Loucy (cell line): ENCODE measurements around the gene SCN9A.
A peak's percentile ranks its signal among the peaks of the same experiment; 100 is the strongest.

Source experiments
- H2AFZ ChIP-seq: fragments of 200-600 bp; sonication (generic); 2 replicates; pipeline ENCODE4 v1.6.0; 2016; ENCODE audit warnings: antibody characterized with exemption, mild to moderate bottlenecking, low read length, moderate library complexity
- H3F3A ChIP-seq: fragments of 200-600 bp; 2 replicates; pipeline ENCODE4 v1.6.0; 2016; ENCODE audit warnings: antibody characterized with exemption, low read depth, mild to moderate bottlenecking
- H3K27me3 ChIP-seq: fragments of 200-600 bp; sonication (generic); 2 replicates; pipeline ENCODE4 v1.6.1; 2014; ENCODE audit warnings: low read length, mild to moderate bottlenecking; ENCODE audit not compliant: insufficient read depth, poor library complexity, severe bottlenecking
- H3K36me3 ChIP-seq: fragments of 200-600 bp; sonication (generic); 2 replicates; pipeline ENCODE4 v1.6.1; 2016; ENCODE audit warnings: low read length; ENCODE audit not compliant: insufficient read depth
- H3K4me1 ChIP-seq: fragments of 200-600 bp; sonication (generic); 2 replicates; pipeline ENCODE4 v1.5.1; 2014; ENCODE audit warnings: low read length, mild to moderate bottlenecking; ENCODE audit not compliant: insufficient read depth, poor library complexity, severe bottlenecking
- H3K4me2 ChIP-seq: fragments of 200-600 bp; sonication (generic); 2 replicates; pipeline ENCODE4 v1.6.0; 2014; ENCODE audit warnings: antibody characterized with exemption, low read length, low read depth, mild to moderate bottlenecking; ENCODE audit not compliant: poor library complexity, severe bottlenecking
- H3K4me3 ChIP-seq: fragments of 200-600 bp; sonication (generic); 2 replicates; pipeline ENCODE4 v1.5.1; 2014; ENCODE audit warnings: low read length, mild to moderate bottlenecking, mixed read lengths; ENCODE audit not compliant: poor library complexity, severe bottlenecking
- H3K79me2 ChIP-seq: fragments of 200-600 bp; sonication (generic); 2 replicates; pipeline ENCODE4 v1.6.1; 2014; ENCODE audit warnings: low read length; ENCODE audit not compliant: insufficient read depth
- H3K9ac ChIP-seq: fragments of 200-600 bp; sonication (generic); 2 replicates; pipeline ENCODE4 v1.6.0; 2014; ENCODE audit warnings: mild to moderate bottlenecking, low read depth, low read length, moderate library complexity; ENCODE audit not compliant: poor library complexity, severe bottlenecking
- H3K9me2 ChIP-seq: fragments of 200-600 bp; sonication (generic); replicated peaks from 2 replicates; pipeline ENCODE4 v1.6.1; 2016; ENCODE audit warnings: low read depth, low read length, mixed read lengths
- H3K9me3 ChIP-seq: fragments of 200-600 bp; sonication (generic); 2 replicates; pipeline ENCODE4 v1.6.1; 2014; ENCODE audit warnings: mild to moderate bottlenecking, antibody characterized with exemption, low read length, low read depth; ENCODE audit not compliant: insufficient read depth
- H4K20me1 ChIP-seq: fragments of 200-600 bp; sonication (generic); 2 replicates; pipeline ENCODE4 v1.6.0; 2014; ENCODE audit warnings: antibody characterized with exemption, low read length, mild to moderate bottlenecking; ENCODE audit not compliant: insufficient read depth, poor library complexity, severe bottlenecking
- EZH2phosphoT487 ChIP-seq: fragments of 200-600 bp; IDR thresholded peaks from 2 replicates; pipeline ENCODE4 v1.6.1; 2018; ENCODE audit warnings: antibody characterized with exemption, mild to moderate bottlenecking, moderate library complexity, borderline replicate concordance
- TF ChIP-seq, protein P1 (sequence below): fragments of 200-600 bp; sonication (generic); conservative IDR thresholded peaks from 2 replicates; pipeline ENCODE4 v1.5.1; 2014; ENCODE audit warnings: mild to moderate bottlenecking, antibody characterized with exemption, low read length

The SCN9A gene

DNA sequence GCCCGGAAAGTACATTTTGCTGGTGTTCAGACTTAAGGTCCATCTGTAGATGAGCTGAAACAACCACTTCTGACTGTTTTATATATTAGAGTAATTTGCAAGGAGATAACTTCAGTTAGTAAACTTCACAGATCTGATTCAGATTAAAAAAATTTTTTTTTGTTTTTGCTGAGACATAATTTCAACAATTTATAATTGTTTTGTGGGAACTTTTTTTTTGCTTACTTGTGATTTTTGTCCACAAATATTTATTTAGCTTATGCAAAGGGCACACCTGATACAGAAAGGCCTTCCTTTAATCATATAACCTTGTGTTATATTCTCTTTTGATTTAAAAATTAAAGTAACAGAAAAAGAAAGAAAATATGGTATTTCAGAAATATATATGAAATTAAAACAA lies 9.6 kb upstream of the SCN9A start:
- H3K27me3 ChIP-seq, result no peaks in the 10 kb centered on the region
- H3K36me3 ChIP-seq, result no peaks in the 10 kb centered on the region
- H4K20me1 ChIP-seq, result no peaks in the 10 kb centered on the region
- H3K9me3 ChIP-seq, result no peaks in the 10 kb centered on the region
- H3K4me3 ChIP-seq, result no peak overlapping the region
- H3K9ac ChIP-seq, result no peak overlapping the region
- H3K4me2 ChIP-seq, result no peak overlapping the region
- TF ChIP-seq, protein P1, sequence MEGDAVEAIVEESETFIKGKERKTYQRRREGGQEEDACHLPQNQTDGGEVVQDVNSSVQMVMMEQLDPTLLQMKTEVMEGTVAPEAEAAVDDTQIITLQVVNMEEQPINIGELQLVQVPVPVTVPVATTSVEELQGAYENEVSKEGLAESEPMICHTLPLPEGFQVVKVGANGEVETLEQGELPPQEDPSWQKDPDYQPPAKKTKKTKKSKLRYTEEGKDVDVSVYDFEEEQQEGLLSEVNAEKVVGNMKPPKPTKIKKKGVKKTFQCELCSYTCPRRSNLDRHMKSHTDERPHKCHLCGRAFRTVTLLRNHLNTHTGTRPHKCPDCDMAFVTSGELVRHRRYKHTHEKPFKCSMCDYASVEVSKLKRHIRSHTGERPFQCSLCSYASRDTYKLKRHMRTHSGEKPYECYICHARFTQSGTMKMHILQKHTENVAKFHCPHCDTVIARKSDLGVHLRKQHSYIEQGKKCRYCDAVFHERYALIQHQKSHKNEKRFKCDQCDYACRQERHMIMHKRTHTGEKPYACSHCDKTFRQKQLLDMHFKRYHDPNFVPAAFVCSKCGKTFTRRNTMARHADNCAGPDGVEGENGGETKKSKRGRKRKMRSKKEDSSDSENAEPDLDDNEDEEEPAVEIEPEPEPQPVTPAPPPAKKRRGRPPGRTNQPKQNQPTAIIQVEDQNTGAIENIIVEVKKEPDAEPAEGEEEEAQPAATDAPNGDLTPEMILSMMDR, result no peak
- no peak for TF ChIP-seq EZH2phosphoT487
- H3K9me2 ChIP-seq, result no peaks in the 10 kb centered on the region
- H3K79me2 ChIP-seq, result no peaks in the 10 kb centered on the region
- H3K4me1 ChIP-seq, result no peaks in the 10 kb centered on the region
- H2AFZ ChIP-seq, result no peak overlapping the region
- H3F3A ChIP-seq, result no peaks in the 10 kb centered on the region

DNA sequence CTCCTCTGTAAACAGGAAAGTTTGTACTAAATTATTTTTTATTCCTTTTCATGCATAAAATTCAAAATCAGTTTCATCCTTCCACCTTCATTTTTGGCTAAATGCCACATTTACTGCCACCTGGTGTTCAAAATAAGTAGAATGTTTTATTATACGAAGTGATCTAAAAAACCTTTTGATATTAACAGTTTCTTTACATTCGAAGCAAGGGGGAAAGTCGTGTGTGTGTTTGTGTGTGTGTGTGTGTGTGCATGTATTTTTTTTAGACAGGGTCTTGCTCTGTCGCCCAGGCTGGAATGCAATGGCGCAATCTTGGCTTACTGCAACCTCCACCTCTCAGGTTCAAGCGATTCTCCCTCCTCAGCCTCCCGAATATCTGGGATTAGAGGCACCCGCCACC lies 9.0 kb upstream of the SCN9A start:
- H3F3A ChIP-seq, result no peaks in the 10 kb centered on the region

DNA sequence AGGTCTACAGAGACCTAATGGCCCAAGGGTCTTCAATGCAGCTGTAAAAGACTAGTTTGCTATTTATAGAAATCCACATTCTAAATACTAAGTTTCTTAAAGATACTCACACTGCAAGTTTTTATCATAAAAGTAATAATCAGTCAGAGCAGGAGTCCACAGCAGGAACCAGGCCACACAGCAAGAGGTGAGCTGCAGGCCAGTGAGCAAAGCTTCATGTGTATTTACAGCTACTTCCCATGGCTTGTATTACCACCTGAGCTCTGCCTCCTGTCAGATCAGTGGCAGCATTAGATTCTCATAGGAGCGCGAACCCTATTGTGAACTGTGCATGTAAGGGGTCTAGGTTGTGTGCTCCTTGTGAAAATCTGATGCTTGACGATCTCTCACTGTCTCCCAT lies 6.7 kb upstream of the SCN9A start:
- no peaks in the 10 kb centered on the region for H3K4me1 ChIP-seq
- no peaks in the 10 kb centered on the region for H3K79me2 ChIP-seq
- no peaks in the 10 kb centered on the region for H3K27me3 ChIP-seq
- no peak overlapping the region for H3K4me2 ChIP-seq
- H3F3A ChIP-seq, result no peaks in the 10 kb centered on the region
- H3K36me3 ChIP-seq, result no peaks in the 10 kb centered on the region
- H3K4me3 ChIP-seq, result no peak overlapping the region
- no peaks in the 10 kb centered on the region for H4K20me1 ChIP-seq
- TF ChIP-seq, protein P1, result no peak
- no peak for TF ChIP-seq EZH2phosphoT487
- H2AFZ ChIP-seq, result no peak overlapping the region; the same call in 1 of the 2 replicates
- H3K9me2 ChIP-seq, result no peaks in the 10 kb centered on the region
- no peak overlapping the region for H3K9ac ChIP-seq
- no peaks in the 10 kb centered on the region for H3K9me3 ChIP-seq

More for the DNA sequence above, 9.0 kb upstream of the SCN9A start:
- TF ChIP-seq EZH2phosphoT487, result no peak
- TF ChIP-seq, protein P1, result peak; percentile 63
- Histone ChIP-seq H4K20me1 (no peaks in the 10 kb centered on the region), H3K4me3 (no peak overlapping the region), H2AFZ (no peak overlapping the region), H3K27me3 (no peaks in the 10 kb centered on the region), H3K79me2 (no peaks in the 10 kb centered on the region), H3K9me2 (no peaks in the 10 kb centered on the region), H3K9me3 (no peaks in the 10 kb centered on the region), H3K9ac (no peak overlapping the region), H3K4me2 (no peak overlapping the region), H3K36me3 (no peaks in the 10 kb centered on the region), H3K4me1 (no peaks in the 10 kb centered on the region)
